ENCODE results near the gene UNC80.

- TF ChIP-seq POLR2A (IDR thresholded peaks at IDR 0.05) = no peak
- TF ChIP-seq, protein P1, sequence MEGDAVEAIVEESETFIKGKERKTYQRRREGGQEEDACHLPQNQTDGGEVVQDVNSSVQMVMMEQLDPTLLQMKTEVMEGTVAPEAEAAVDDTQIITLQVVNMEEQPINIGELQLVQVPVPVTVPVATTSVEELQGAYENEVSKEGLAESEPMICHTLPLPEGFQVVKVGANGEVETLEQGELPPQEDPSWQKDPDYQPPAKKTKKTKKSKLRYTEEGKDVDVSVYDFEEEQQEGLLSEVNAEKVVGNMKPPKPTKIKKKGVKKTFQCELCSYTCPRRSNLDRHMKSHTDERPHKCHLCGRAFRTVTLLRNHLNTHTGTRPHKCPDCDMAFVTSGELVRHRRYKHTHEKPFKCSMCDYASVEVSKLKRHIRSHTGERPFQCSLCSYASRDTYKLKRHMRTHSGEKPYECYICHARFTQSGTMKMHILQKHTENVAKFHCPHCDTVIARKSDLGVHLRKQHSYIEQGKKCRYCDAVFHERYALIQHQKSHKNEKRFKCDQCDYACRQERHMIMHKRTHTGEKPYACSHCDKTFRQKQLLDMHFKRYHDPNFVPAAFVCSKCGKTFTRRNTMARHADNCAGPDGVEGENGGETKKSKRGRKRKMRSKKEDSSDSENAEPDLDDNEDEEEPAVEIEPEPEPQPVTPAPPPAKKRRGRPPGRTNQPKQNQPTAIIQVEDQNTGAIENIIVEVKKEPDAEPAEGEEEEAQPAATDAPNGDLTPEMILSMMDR (IDR thresholded peaks at IDR 0.05) = no peak
Measured at GRCh38 chr2:209876211-209876610, 104.6 kb downstream of the UNC80 start.

Measured in prostate gland (tissue), 2 donors.